MM.1S (cell line): ENCODE results near the gene MOCOS.

ENCODE experiments used
- DNase-seq: peaks from one replicate; pipeline ENCODE4 v3.0.0-alpha.2; 2015
- H2AFZ ChIP-seq: fragments of 300-600 bp; sonication (generic); 2 replicates; pipeline ENCODE4 v1.6.0; 2016; ENCODE audit warnings: antibody characterized with exemption, low read length
- H3F3A ChIP-seq: fragments of 300-600 bp; sonication (generic); 2 replicates; pipeline ENCODE4 v1.6.1; 2016; ENCODE audit warnings: mild to moderate bottlenecking, antibody characterized with exemption, low read length, moderate library complexity, mixed read lengths; ENCODE audit not compliant: insufficient read depth
- H3K27ac ChIP-seq: fragments of 300-600 bp; sonication (generic); 2 replicates; pipeline ENCODE4 v1.5.1; 2016; ENCODE audit warnings: mild to moderate bottlenecking, low read length
- H3K27me3 ChIP-seq: fragments of 300-600 bp; sonication (generic); replicated peaks from 2 replicates; pipeline ENCODE4 v1.6.0; 2016; ENCODE audit warnings: low read length; ENCODE audit not compliant: insufficient read depth
- H3K36me3 ChIP-seq: fragments of 300-600 bp; sonication (generic); replicated peaks from 2 replicates; pipeline ENCODE4 v1.6.1; 2016; ENCODE audit warnings: mild to moderate bottlenecking, low read length, mixed read lengths; ENCODE audit not compliant: insufficient read depth
- H3K4me1 ChIP-seq: fragments of 300-600 bp; sonication (generic); 2 replicates; pipeline ENCODE4 v1.6.1; 2016; ENCODE audit warnings: low read length, mixed read lengths
- H3K4me2 ChIP-seq: fragments of 300-600 bp; sonication (generic); 2 replicates; pipeline ENCODE4 v1.6.0; 2016; ENCODE audit warnings: low read depth, low read length
- H3K4me3 ChIP-seq: fragments of 300-600 bp; sonication (generic); 2 replicates; pipeline ENCODE4 v1.5.1; 2016; ENCODE audit warnings: low read length, mixed read lengths
- H3K79me2 ChIP-seq: fragments of 300-600 bp; sonication (generic); 2 replicates; pipeline ENCODE4 v1.6.1; 2016; ENCODE audit warnings: mixed run types, low read length, mixed read lengths
- H3K9ac ChIP-seq: fragments of 300-600 bp; sonication (generic); 2 replicates; pipeline ENCODE4 v1.6.1; 2016; ENCODE audit warnings: low read length, mixed read lengths
- H3K9me2 ChIP-seq: fragments of 300-600 bp; sonication (generic); replicated peaks from 2 replicates; pipeline ENCODE4 v1.6.1; 2016; ENCODE audit warnings: mild to moderate bottlenecking, low read length, mixed read lengths; ENCODE audit not compliant: insufficient read depth
- H3K9me3 ChIP-seq: fragments of 300-600 bp; sonication (generic); replicated peaks from 2 replicates; pipeline ENCODE4 v1.6.1; 2016; ENCODE audit warnings: mild to moderate bottlenecking, low read length, mixed read lengths; ENCODE audit not compliant: insufficient read depth
- H4K20me1 ChIP-seq: fragments of 300-600 bp; sonication (generic); 2 replicates; pipeline ENCODE4 v1.6.1; 2016; ENCODE audit warnings: mild to moderate bottlenecking, low read length, moderate library complexity, mixed read lengths; ENCODE audit not compliant: insufficient read depth
- CTCF ChIP-seq: fragments of 300-600 bp; sonication (generic); IDR thresholded peaks from 2 replicates; pipeline ENCODE4 v1.5.1; 2016; ENCODE audit warnings: antibody characterized with exemption, low read length, mixed read lengths
- EZH2 ChIP-seq: fragments of 300-600 bp; sonication (generic); optimal IDR thresholded peaks from 2 replicates; pipeline ENCODE3; 2017; ENCODE audit warnings: low read depth, mild to moderate bottlenecking, antibody characterized with exemption, low read length, mixed read lengths
- EZH2phosphoT487 ChIP-seq: fragments of 300-600 bp; sonication (generic); IDR thresholded peaks from 2 replicates; pipeline ENCODE4 v1.6.1; 2018; ENCODE audit warnings: antibody characterized with exemption, low read length

MOCOS gene

DNA sequence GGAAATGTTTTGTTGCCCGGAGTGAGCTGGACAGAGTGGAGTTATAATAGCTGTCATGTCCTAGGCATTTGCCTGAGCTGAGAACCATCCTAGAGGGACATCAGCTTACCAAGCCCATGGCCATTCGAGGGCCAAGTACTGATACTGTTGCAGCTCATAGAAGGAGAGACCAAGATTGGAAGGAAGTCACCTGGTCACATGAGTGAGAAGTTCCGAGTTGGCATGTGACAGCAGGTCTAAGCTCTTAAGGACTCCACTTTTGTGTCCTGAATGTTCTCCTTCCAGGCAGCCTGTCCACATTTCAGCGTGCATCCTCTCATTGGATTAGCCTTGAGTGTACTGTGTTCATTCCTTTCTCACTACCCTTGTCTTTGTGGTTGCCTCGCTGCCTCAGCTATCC lies 114.6 kb downstream of the MOCOS start:
- Histone ChIP-seq H3K9me3 (no peaks in the 10 kb centered on the region), H3K4me1 (no peaks in the 10 kb centered on the region), H3K9ac (no peak overlapping the region), H4K20me1 (no peaks in the 10 kb centered on the region), H3K27ac (no peak overlapping the region), H3K4me3 (no peak overlapping the region), H3K4me2 (no peak overlapping the region), H2AFZ (no peak overlapping the region), H3F3A (no peaks in the 10 kb centered on the region), H3K79me2 (no peaks in the 10 kb centered on the region), H3K36me3 (no peaks in the 10 kb centered on the region), H3K27me3 (no peaks in the 10 kb centered on the region), H3K9me2 (no peaks in the 10 kb centered on the region)
- no peak for DNase-seq
- TF ChIP-seq CTCF (no peak), EZH2phosphoT487 (no peak), EZH2 (no peak)

GRCh38 chr18:36302676-36303075 lies 115.4 kb downstream of the MOCOS start:
- Histone ChIP-seq H3K79me2 (no peaks in the 10 kb centered on the region), H3K9me2 (no peaks in the 10 kb centered on the region), H3K9me3 (no peaks in the 10 kb centered on the region), H3K9ac (no peak overlapping the region), H3K4me1 (no peaks in the 10 kb centered on the region), H3K36me3 (no peaks in the 10 kb centered on the region), H3K4me3 (no peak overlapping the region), H3F3A (no peaks in the 10 kb centered on the region), H2AFZ (no peak overlapping the region), H4K20me1 (no peaks in the 10 kb centered on the region), H3K27me3 (no peaks in the 10 kb centered on the region), H3K27ac (no peak overlapping the region), H3K4me2 (no peak overlapping the region)
- TF ChIP-seq EZH2 (no peak), CTCF (no peak), EZH2phosphoT487 (no peak)
- no peak for DNase-seq

DNA sequence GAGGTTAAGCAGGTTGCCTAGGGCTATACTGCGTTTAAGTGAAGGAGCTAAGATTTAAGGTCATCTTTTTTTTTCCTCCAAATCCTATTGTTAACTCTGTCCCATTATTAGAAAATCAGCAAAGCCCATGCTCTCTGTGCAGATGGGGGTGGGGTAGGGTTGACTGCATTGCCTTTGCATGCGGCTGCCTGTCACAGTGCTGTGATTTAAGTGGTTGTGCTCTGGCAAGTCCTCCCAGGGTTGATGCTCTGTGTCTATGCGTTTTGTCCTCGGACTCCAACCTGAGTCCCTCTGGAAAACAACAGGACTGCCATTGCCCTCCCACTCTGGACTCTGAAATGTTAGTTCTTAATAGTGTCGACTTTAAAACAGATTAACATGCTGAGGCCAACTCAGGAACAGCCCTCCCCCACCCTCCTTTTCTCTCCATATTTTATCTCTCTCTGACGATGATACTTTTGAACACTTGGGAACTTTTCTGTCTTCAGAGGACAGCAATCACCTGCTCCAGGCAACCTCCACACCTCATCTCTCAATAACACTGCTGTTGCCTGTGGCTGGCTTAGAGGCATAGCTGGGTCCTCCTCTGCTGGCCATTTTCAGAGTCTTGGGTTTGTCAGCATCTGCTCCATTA lies 116.0 kb downstream of the MOCOS start:
- Histone ChIP-seq H3K9me2 (no peaks in the 10 kb centered on the region), H3K27ac (no peak overlapping the region), H3K27me3 (no peaks in the 10 kb centered on the region), H3F3A (no peaks in the 10 kb centered on the region), H3K36me3 (no peaks in the 10 kb centered on the region), H3K4me2 (no peak overlapping the region), H3K79me2 (no peaks in the 10 kb centered on the region), H3K4me1 (no peaks in the 10 kb centered on the region), H4K20me1 (no peaks in the 10 kb centered on the region), H3K9me3 (no peaks in the 10 kb centered on the region), H3K9ac (no peak overlapping the region), H2AFZ (no peak overlapping the region), H3K4me3 (no peak overlapping the region)
- no peak for DNase-seq
- TF ChIP-seq CTCF (no peak), EZH2 (no peak), EZH2phosphoT487 (no peak)
